CD4-positive, alpha-beta T cell treated with Interleukin-6 for 4 hours (primary cell): ENCODE results near the gene TSPAN6.

Experiments used
- DNase-seq: peaks from one replicate; pipeline ENCODE4 v3.0.0-alpha.2; 2020; ENCODE audit warnings: mixed read lengths

Gene TSPAN6

DNA sequence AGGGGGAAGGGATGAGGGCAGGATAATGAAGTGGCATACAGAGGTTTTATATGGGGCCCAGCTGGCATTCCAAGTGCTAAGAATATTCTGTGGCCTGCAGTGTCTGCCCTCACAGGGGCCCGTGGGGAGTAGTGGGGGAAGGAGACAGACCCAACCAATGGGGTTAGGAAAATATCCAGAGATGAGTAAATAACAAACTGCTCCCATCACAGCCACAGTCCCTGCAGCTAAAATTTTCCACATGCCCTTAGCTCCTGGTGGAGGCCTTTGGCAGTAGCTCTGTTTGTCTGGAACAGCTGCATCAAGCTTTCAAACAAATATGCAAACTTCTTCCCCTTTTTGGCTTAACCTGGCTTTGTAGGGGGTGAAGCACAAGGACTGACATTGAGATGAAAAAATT, 10.5 kb upstream of the TSPAN6 start:
- DNase-seq, result no peak

- DNase-seq, result no peak
Measured at GRCh38 chrX:100645106-100645505, 8.5 kb upstream of the TSPAN6 start.

- no peak for DNase-seq
Measured at GRCh38 chrX:100643956-100644860, 7.6 kb upstream of the TSPAN6 start, which contains the start of gene SRPX2. TSS of gene SRPX2 (plus strand) at chrX:100644199. CDS start at chrX:100646323, 2,124 bp downstream.

- DNase-seq, result no peak
Measured at GRCh38 chrX:100643212-100643611, 6.6 kb upstream of the TSPAN6 start.

GRCh38 chrX:100642290-100642689, 5.7 kb upstream of the TSPAN6 start:
- DNase-seq, result no peak

- DNase-seq, result peak; percentile 5
Measured at GRCh38 chrX:100635989-100636320, 651 bp downstream of the TSPAN6 start.

DNA sequence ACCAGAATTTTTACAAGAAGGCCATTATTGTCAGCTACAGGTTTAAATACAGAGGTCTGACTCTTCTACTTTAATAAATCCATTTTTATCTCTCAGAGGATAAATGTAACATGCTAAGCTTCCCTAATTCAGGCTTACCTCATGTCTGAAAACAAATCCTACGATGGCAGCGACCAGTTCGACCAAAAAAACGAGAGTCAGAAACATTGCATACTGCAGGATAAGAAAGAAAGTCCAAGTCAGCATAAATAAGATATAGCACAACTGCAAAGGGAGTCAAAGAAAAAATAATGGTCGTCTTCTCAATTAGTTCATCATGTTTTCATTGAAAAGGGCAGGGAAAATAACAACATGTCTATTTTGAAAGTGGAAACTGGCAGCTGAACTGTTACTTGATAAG, 1.6 kb downstream of the TSPAN6 start:
- DNase-seq, result no peak

- no peak for DNase-seq
Measured at GRCh38 chrX:100625985-100626491, 10.6 kb downstream of the TSPAN6 start.

DNA sequence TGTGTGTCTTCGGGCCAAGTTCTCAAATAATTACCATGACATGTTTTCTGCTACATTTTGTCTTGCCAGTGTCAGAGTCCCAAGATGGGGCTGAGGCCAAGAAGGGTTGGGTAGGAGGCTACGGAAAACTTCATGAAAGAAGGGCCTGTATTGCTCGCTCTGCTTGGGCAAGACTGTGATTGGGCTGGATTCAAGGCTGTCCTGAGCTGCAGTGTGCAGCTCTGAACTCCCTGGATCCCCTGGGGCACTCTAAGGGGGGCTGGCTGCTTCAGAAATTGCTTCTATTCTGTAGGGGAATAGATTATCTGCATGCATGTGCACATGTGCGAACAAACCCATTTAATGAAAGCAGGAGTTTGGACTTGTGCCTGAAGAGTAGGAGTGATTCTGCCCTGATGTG, 13.6 kb downstream of the TSPAN6 start:
- no peak for DNase-seq

DNA sequence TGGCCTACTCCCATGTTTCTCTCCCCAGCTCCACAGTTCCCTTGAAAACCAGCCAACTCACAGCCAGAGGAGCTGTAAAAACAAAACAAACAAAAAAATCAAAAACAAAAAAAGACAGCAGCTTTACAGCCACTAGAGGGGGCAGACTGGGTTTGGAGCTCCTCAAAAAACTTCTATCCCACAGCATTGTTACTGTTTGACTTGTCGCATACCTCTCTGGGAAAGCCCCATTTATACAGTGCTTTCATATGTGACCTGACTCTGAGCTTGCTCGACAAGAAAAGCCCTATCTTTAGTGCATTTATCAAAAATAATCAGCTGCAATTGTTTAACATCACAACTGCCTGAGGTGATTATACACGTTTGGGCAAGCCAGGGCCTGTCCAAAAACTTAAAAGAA, 21.6 kb downstream of the TSPAN6 start:
- no peak for DNase-seq

GRCh38 chrX:100611951-100612350, 24.7 kb downstream of the TSPAN6 start:
- DNase-seq, result no peak

GRCh38 chrX:100609591-100609990, 27.0 kb downstream of the TSPAN6 start:
- no peak for DNase-seq

DNA sequence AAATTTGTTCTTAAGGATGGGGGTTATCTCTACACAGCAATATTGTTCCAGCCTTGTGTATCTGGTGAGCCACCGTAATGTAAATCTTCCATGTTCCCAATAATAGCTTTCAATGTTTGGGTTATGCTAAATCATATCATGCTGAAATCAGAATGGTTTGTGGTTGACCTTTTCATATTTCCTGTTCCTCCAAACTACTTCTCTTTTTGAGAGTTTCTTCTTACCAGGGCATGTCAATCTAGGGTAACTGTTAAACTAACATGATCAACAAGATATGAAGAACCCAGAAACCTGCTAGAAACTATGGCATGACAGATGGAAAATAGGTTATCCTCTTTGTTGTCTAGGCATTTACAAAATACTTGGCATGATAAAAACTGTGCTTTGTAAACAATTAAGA, 29.9 kb downstream of the TSPAN6 start:
- DNase-seq, result no peak

GRCh38 chrX:100600758-100601157, 35.8 kb downstream of the TSPAN6 start:
- no peak for DNase-seq

- DNase-seq, result no peak
Measured at GRCh38 chrX:100600340-100600739, 36.3 kb downstream of the TSPAN6 start.

- no peak for DNase-seq
Measured at GRCh38 chrX:100599456-100599855, 37.1 kb downstream of the TSPAN6 start.

DNA sequence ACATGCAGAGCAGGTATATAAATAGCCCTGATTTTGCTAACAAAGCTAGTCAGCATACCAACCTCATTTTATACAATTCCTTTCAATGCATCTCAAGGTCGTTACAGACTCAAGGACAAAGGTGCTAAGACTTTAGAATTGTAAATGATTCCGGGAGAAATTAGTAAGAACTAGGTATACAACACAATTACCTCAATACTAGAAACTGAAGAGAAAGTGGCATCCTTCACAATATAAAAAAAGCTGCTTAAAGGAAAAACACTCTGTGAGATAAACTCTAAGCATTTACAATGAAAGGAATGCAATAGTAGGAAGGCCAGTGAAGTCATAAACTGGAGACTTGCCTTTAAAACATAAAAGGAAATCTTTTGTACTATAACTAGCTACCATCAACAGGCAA, 40.0 kb downstream of the TSPAN6 start:
- no peak for DNase-seq

DNA sequence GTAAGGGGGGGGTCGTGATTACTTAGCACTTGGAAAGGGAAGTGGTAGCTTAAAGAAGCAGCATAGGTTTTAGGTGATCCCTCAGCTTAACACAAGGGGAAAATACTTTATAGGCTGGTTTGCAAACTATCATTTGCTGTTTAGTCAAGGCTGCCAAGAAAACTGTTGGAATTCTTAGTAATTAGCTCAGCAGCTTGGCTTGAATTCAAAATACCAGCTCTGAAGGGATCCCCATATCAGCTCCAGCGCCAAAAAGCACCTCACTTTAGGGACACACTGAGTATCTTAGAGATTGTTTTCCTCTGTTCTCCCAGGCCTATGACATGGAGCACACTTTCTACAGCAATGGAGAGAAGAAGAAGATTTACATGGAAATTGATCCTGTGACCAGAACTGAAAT, 43.0 kb downstream of the TSPAN6 start:
- no peak for DNase-seq

DNA sequence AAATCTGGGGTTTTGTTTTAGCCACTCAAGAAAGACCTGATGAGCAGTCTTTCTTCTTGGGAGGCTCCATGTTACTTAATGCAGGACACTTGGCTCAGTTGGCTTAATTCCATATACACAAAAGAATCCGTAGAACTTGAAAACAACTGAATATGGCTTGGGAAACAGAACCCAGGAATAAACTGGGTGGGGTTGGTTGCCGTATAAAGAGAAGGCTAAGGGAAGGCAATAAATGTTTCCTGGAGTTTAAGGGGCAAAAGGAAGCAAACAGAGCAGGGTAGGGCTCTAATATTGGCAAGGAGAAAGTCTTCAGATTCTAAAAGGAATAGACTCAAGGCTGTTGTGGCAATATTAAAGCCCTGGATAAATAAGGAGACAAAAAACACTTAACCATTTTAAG, 43.5 kb downstream of the TSPAN6 start:
- DNase-seq, result no peak

GRCh38 chrX:100591256-100592051, 45.2 kb downstream of the TSPAN6 start:
- DNase-seq, result no peak

DNA sequence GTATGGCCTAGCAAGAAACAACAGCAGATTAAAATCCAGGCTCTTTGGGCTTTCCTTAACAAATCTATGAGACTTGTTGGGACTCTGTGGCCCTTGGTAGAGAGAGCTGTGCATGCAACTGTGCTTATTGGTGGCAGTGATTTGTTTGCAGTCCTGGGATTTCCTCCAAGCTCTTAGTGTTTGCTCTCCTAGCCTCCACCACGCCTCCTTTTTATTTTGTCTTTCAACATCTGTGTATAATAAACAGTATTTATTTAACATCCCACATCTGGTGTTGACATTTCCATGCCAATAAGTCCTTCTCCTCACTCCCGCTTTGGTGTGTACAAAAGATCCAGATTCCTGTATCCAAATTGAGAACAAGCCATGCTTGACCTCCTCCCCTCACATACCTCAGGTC, 48.7 kb downstream of the TSPAN6 start:
- no peak for DNase-seq

DNA sequence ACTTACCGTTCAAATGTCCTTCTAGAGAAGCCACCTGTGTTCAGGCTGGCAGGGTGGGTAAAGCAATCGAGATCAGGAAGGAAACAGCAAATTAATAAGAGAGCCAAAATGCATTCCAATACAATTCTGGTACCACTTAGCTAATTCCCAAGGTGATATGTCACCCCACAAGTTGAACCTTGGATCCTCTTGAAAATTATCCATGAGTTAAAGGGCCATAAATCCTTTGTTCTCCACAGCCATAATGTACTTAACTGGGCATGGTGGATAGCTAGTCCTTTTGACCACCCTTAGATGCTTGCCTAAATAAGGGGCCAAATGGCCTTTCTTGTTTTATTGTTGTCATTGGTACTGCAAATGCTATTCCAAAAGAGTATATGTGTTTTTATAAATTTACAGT, 49.9 kb downstream of the TSPAN6 start:
- no peak for DNase-seq

DNA sequence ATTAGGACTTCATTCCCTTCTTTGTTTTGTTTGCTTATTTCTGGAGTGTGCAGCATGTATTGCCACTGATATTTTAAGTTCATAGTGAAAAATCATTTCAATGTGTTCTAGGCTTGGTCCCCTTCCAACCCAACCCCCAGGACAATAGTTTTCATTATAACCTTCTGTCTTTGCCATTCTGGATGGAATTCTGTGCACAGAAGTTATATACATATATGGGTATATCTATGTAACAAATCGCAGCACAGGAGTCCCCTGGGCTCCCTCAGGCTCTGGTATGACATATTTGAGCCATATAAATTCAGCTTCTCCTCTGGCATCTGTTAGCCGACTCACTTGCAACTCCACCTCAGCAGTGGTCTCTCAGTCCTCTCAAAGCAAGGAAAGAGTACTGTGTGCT, 52.0 kb downstream of the TSPAN6 start, which contains the start of gene TNMD:
TNMD (plus strand) TSS at position 326 of the 400 bp plus-strand sequence. CDS start 83 bp downstream, outside the sequence.
- DNase-seq, result no peak
